ENCODE measurements around the gene SRGAP1.

Gene SRGAP1

GRCh38 chr12:63945777-63946176, 101.3 kb downstream of the SRGAP1 start:
- H3K27ac ChIP-seq = no peak overlapping the region

GRCh38 chr12:63948211-63948610, 103.7 kb downstream of the SRGAP1 start:
- H3K27ac ChIP-seq = no peak overlapping the region
- TF ChIP-seq ZFX (IDR thresholded peaks at IDR 0.05) (no peak), CTCF (conservative IDR thresholded peaks at IDR 0.05) (no peak)

More at GRCh38 chr12:63945777-63946176, 101.3 kb downstream of the SRGAP1 start:
- TF ChIP-seq ZFX (IDR thresholded peaks at IDR 0.05) (no peak), CTCF (conservative IDR thresholded peaks at IDR 0.05) (no peak)

- no peak overlapping the region for H3K27ac ChIP-seq
- TF ChIP-seq ZFX (IDR thresholded peaks at IDR 0.05) (no peak), CTCF (conservative IDR thresholded peaks at IDR 0.05) (no peak)
Observed at GRCh38 chr12:63949902-63950301, 105.4 kb downstream of the SRGAP1 start.

GRCh38 chr12:63952995-63953394, 108.5 kb downstream of the SRGAP1 start:
- TF ChIP-seq ZFX (IDR thresholded peaks at IDR 0.05) (no peak), CTCF (conservative IDR thresholded peaks at IDR 0.05) (no peak)
- H3K27ac ChIP-seq = no peak overlapping the region

- no peak overlapping the region for H3K27ac ChIP-seq
- no peak for TF ChIP-seq ZFX (IDR thresholded peaks at IDR 0.05)
- no peak for TF ChIP-seq CTCF (conservative IDR thresholded peaks at IDR 0.05)
Observed at GRCh38 chr12:63955831-63956666, 111.5 kb downstream of the SRGAP1 start.

- TF ChIP-seq ZFX (IDR thresholded peaks at IDR 0.05) (no peak), CTCF (conservative IDR thresholded peaks at IDR 0.05) (no peak)
- no peak overlapping the region for H3K27ac ChIP-seq
Observed at GRCh38 chr12:63957496-63957895, 113.0 kb downstream of the SRGAP1 start.

- H3K27ac ChIP-seq = no peak overlapping the region
- no peak for TF ChIP-seq ZFX (IDR thresholded peaks at IDR 0.05)
- TF ChIP-seq CTCF (conservative IDR thresholded peaks at IDR 0.05) = no peak
Observed at GRCh38 chr12:63958876-63959580, 114.5 kb downstream of the SRGAP1 start.

Data from C4-2B (cell line).